Uterus (tissue), 2 donors: ENCODE measurements around the gene SYT9.

Experiments used
- POLR2A ChIP-seq, 2 donors: fragments of 450-650 bp; IDR thresholded peaks; one replicate each; pipeline ENCODE4 v1.6.1; 2016; ENCODE audit warnings: antibody characterized with exemption in 2 of 2, mild to moderate bottlenecking in 1 of 2, moderate library complexity in 1 of 2
- TF ChIP-seq, protein P1 (sequence below), 4 experiments: fragments of 200-600 bp in 2 of 4; fragments of 450-650 bp in 2 of 4; sonication (generic) in 2 of 4; IDR thresholded peaks; one replicate each; pipeline ENCODE4 v1.5.1; 2016 to 2019; ENCODE audit warnings: antibody characterized with exemption in 4 of 4, mild to moderate bottlenecking in 2 of 4, moderate library complexity in 1 of 4

- no peak for TF ChIP-seq POLR2A (IDR thresholded peaks at IDR 0.05)
- TF ChIP-seq, protein P1, sequence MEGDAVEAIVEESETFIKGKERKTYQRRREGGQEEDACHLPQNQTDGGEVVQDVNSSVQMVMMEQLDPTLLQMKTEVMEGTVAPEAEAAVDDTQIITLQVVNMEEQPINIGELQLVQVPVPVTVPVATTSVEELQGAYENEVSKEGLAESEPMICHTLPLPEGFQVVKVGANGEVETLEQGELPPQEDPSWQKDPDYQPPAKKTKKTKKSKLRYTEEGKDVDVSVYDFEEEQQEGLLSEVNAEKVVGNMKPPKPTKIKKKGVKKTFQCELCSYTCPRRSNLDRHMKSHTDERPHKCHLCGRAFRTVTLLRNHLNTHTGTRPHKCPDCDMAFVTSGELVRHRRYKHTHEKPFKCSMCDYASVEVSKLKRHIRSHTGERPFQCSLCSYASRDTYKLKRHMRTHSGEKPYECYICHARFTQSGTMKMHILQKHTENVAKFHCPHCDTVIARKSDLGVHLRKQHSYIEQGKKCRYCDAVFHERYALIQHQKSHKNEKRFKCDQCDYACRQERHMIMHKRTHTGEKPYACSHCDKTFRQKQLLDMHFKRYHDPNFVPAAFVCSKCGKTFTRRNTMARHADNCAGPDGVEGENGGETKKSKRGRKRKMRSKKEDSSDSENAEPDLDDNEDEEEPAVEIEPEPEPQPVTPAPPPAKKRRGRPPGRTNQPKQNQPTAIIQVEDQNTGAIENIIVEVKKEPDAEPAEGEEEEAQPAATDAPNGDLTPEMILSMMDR (IDR thresholded peaks at IDR 0.05) = no peak
Measured at GRCh38 chr11:7246179-7246578, 5.5 kb upstream of the SYT9 start.
